Lower lobe of right lung (tissue), 2 donors: ENCODE data around the gene STK32C. TPM values are rescaled to one million over a fixed set of nuclear protein-coding genes. Genes with fewer than 3 reads are reported as not detected.

Experiments
- ATAC-seq, 2 donors: fragments of 200-7000 bp; cut with Tn5 transposase; one replicate each; pipeline ENCODE4 v1.9.1; 2020 to 2022; ENCODE audit warnings: mild to moderate bottlenecking in 2 of 2, moderate library complexity in 2 of 2
- DNase-seq: peaks from one replicate; pipeline ENCODE4 v3.0.0-alpha.2; 2020
- H3K27ac ChIP-seq: fragments of 200-600 bp; one replicate; pipeline ENCODE4 v1.8.0; 2022
- H3K27me3 ChIP-seq: fragments of 200-600 bp; one replicate; pipeline ENCODE4 v1.8.0; 2022; ENCODE audit warnings: low read depth
- H3K36me3 ChIP-seq: fragments of 200-600 bp; one replicate; pipeline ENCODE4 v1.8.0; 2022; ENCODE audit warnings: mild to moderate bottlenecking
- H3K4me1 ChIP-seq: fragments of 200-600 bp; one replicate; pipeline ENCODE4 v1.8.0; 2022
- H3K4me3 ChIP-seq: fragments of 200-600 bp; one replicate; pipeline ENCODE4 v1.8.0; 2022; ENCODE audit warnings: mild to moderate bottlenecking
- H3K9me3 ChIP-seq: fragments of 200-600 bp; one replicate; pipeline ENCODE4 v1.8.0; 2022
- intact Hi-C: fragments of 100-400 bp; cut with DNase I; formaldehyde crosslinking; loops from one replicate; pipeline ENCODE4 v1.11.0; 2022
- total RNA-seq: library from RNA; stranded (reverse); fragmentation: NEBNext Ultra II Directional; extraction: Animal tissue kit (Norgen Biotek cat#: 25700); gene quantifications from one replicate; pipeline ENCODE4 v1.2.1, GENCODE V29; 2021
- TF ChIP-seq, protein P1 (sequence below): fragments of 200-600 bp; IDR thresholded peaks from one replicate; pipeline ENCODE4 v1.8.0; 2022; ENCODE audit warnings: antibody characterized with exemption, mild to moderate bottlenecking
- donor health status: DM: no; HTN: yes; CAD: no; lungs with severe emphysema.

STK32C gene
- total RNA-seq, 1 donor from 2014 or later = 14.1 TPM

DNA sequence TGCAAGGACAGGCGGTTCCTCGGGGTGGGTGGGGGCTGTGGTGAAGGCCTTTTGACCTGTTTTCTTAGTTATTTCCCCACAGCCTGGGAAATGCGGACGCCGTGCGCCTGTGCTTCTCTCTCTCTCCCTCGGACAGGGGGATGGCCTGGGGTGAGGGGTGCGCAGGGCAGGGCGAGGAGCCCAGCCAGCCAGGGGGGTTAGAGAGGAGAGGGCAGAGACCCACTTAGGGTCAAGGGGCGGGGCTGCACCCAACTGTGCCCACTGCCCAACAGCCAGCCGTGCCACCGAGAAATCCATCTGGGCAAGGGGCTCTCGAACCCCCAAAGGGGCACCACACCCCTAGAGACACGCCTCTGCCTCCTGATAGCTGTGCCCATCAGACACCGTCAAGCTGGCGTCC, 67.2 kb downstream of the STK32C start:
- Histone ChIP-seq H3K36me3 (no peaks in the 10 kb centered on the region), H3K27me3 (no peaks in the 10 kb centered on the region), H3K4me1 (no peaks in the 10 kb centered on the region), H3K9me3 (no peaks in the 10 kb centered on the region), H3K4me3 (no peak overlapping the region), H3K27ac (no peak overlapping the region)
- DNase-seq (no peak), ATAC-seq (no peak)
- TF ChIP-seq, protein P1, sequence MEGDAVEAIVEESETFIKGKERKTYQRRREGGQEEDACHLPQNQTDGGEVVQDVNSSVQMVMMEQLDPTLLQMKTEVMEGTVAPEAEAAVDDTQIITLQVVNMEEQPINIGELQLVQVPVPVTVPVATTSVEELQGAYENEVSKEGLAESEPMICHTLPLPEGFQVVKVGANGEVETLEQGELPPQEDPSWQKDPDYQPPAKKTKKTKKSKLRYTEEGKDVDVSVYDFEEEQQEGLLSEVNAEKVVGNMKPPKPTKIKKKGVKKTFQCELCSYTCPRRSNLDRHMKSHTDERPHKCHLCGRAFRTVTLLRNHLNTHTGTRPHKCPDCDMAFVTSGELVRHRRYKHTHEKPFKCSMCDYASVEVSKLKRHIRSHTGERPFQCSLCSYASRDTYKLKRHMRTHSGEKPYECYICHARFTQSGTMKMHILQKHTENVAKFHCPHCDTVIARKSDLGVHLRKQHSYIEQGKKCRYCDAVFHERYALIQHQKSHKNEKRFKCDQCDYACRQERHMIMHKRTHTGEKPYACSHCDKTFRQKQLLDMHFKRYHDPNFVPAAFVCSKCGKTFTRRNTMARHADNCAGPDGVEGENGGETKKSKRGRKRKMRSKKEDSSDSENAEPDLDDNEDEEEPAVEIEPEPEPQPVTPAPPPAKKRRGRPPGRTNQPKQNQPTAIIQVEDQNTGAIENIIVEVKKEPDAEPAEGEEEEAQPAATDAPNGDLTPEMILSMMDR = no peak
- intact Hi-C loops = no loop called here

DNA sequence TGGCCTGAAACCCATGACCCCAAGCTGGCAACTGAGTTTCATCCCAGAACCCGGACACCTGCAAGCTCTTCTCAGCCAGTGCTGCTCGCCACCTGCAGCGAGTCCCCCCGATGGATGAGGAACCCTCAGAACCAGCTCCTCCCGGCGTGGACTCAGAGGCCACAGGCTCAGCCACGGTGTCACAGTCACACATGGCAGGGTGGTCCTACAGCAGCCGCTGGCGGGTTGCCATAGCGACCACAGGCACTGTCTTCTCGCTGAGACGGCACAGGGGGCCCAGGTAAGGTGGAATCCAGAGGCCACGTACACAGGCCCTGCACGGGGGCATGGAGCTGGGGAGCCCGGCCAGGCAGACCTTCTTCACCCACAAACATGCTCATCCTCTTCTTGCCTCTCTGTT, 67.6 kb downstream of the STK32C start:
- H3K27ac ChIP-seq = no peak overlapping the region
- H3K9me3 ChIP-seq = no peaks in the 10 kb centered on the region
- no peaks in the 10 kb centered on the region for H3K4me1 ChIP-seq
- H3K27me3 ChIP-seq = no peaks in the 10 kb centered on the region
- H3K36me3 ChIP-seq = no peaks in the 10 kb centered on the region
- TF ChIP-seq, protein P1 = no peak
- intact Hi-C loops = no loop called here
- no peak for DNase-seq
- H3K4me3 ChIP-seq = no peak overlapping the region
- ATAC-seq = no peak

DNA sequence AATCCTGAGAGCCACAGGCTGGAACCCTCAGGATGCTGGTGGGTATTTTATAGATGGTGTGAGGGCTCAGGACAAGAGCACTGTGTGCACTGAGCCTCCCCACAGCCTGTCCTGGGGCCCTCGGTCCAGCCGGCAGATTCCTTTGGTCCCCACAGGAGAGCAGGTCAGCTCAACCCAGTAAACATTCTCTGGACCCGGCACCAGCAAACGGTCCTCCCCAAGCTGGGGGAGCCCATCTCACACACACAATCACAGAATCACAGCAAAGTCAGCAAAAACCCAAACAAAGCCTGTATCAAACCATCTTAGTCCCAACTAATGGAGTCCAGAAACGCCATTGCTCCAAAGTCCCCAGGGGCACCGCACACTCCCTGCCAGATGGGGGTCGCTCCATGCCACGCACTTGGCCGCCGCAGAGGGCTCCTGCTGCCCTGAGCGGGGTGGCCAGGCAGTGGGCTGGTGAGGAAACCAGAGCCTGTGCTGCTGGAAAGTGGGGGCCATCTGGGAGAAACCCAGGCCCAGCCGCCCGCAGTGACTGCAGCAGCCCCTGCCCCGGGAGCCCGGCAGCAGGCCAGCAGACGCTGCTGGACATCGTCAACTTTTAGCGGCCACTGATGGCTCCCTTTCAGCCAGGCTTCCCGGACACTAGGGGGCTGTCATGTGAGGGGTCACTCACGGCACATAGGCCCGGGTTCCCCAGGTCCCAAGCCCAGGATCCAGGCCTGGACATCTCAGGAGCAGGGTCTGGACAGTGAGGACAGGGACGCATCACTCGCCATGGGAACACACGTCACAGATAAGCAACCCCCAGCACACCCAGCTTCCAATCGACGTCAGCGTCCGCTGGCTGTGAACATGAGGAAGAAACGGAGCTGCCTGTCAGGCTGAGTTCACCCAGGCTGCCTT, 68.4 kb downstream of the STK32C start:
- Histone ChIP-seq H3K27ac (no peak overlapping the region), H3K4me3 (no peak overlapping the region), H3K4me1 (no peaks in the 10 kb centered on the region), H3K9me3 (no peaks in the 10 kb centered on the region), H3K36me3 (no peaks in the 10 kb centered on the region), H3K27me3 (no peaks in the 10 kb centered on the region)
- no peak for DNase-seq
- no peak for ATAC-seq
- TF ChIP-seq, protein P1 = no peak
- intact Hi-C loops = no loop called here

DNA sequence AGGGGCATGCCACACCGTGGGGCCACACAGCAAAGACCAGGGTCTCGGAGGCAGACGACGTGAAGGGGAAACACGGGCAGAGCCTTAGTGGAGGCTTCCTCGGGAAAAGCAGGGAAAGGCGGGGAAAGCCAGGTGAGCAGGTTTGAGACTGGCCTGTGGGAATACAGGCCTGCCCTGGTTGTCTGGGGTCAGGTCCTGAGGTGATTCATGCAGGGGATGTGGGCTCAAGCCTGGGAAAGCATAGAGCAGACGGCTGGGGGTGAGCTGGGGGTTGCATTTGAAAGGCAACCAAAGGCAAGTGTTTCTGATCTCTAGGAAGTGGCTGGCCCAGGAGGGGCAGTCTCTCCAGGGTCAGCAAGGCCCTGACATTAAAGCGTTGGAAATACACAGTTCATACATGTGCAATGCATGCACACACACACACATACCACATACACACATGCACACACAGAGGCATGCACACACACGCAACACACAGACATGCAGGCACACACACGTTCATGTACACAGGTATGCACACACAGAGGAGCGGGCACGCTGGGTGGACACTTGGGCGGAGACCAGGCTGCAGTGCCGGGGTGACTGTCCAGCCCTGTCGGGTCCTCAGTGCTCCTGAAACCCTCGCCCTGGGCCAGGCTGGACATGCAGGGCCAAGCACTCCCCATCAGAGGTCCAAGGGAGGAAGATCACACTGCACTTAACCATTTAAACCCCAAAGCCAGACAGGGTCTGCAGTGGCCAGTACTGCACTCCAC, 69.2 kb downstream of the STK32C start:
- TF ChIP-seq, protein P1 = no peak
- Histone ChIP-seq H3K27ac (no peak overlapping the region), H3K27me3 (no peaks in the 10 kb centered on the region), H3K4me1 (no peaks in the 10 kb centered on the region), H3K36me3 (no peaks in the 10 kb centered on the region), H3K9me3 (no peaks in the 10 kb centered on the region), H3K4me3 (no peak overlapping the region)
- DNase-seq (no peak), ATAC-seq (no peak)
- intact Hi-C loops = no loop called here

DNA sequence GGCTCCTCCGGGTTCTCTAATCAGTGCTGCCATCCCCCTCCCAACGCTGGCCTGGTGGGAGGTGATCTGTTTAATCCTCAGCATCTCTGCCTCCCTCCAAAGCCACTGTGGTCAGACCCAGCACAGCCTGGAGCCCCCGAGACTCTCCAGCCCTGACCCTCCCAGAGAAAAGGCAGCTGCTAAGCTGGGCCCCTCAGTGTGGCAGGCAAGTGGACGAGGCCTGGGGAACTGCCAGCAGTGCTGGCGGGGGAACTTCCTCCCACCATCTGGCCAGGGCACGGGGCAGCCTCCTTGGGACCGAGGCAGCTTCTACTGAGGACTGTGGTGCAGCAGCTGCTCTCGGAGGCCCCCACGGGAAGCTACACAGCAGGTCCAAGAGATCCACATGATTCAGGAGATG, 69.9 kb downstream of the STK32C start:
- intact Hi-C loops = no loop called here
- Histone ChIP-seq H3K4me3 (no peak overlapping the region), H3K27me3 (no peaks in the 10 kb centered on the region), H3K9me3 (no peaks in the 10 kb centered on the region), H3K36me3 (no peaks in the 10 kb centered on the region), H3K27ac (no peak overlapping the region), H3K4me1 (peaks cover 4% of the 10 kb centered on the region)
- TF ChIP-seq, protein P1 = no peak
- no peak for ATAC-seq
- no peak for DNase-seq
